Measurements from ENCODE around the gene GARS1. TPM values are rescaled to one million over a fixed set of nuclear protein-coding genes. Genes with fewer than 3 reads are reported as not detected.

The GARS1 gene
- total and polyA plus RNA-seq, 8 donors = 34.0 to 191 (median 43.0) TPM

DNA sequence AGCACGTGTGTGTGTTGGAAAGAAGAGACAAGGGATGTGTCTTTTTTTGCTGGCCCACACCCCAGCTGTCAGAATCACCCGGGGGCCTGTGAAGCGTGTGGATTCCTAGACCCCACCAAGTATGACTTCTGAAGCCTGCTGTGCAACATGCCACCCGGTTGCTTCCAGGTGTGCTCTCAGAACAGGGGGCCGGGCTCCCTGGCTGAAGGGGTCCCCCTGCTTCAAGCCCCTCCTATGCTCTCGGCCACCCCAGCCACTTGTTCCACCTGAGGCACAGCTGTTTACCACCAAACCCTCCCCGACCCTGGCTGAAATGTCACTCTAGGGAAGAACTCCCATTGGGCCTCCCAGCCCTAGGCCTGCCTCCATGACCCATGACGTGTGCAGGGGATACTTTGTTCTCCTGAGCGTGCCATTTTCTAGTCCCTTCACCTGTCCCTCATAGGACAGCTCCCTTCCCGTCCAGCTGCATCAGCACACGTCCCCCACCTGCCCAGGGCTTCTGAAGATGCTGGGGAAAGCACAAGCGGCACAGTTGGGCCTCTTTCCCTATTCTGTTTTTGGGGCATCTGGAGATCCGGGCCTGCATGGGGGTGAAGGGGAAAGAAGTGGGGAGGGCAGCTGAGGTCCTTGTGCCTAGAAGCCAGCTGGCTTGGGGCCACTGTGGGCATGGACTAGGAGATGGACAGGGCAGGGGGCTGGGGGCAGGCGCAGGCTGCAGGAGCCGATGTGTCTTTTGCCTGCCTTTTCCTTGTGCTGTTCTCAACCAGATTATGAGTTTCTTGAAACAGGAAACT, 54.3 kb downstream of the GARS1 start:
- H3K4me1 ChIP-seq = no peaks in the 10 kb centered on the region
- TF ChIP-seq, protein P1, sequence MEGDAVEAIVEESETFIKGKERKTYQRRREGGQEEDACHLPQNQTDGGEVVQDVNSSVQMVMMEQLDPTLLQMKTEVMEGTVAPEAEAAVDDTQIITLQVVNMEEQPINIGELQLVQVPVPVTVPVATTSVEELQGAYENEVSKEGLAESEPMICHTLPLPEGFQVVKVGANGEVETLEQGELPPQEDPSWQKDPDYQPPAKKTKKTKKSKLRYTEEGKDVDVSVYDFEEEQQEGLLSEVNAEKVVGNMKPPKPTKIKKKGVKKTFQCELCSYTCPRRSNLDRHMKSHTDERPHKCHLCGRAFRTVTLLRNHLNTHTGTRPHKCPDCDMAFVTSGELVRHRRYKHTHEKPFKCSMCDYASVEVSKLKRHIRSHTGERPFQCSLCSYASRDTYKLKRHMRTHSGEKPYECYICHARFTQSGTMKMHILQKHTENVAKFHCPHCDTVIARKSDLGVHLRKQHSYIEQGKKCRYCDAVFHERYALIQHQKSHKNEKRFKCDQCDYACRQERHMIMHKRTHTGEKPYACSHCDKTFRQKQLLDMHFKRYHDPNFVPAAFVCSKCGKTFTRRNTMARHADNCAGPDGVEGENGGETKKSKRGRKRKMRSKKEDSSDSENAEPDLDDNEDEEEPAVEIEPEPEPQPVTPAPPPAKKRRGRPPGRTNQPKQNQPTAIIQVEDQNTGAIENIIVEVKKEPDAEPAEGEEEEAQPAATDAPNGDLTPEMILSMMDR (IDR thresholded peaks at IDR 0.05) = no peak
- ATAC-seq (no peak), DNase-seq (peak in 2 of 6 donors; percentile 8), FAIRE-seq (no peak)
- no peak overlapping the region for H3K4me3 ChIP-seq
- H3K36me3 ChIP-seq = no peaks in the 10 kb centered on the region
- H3K27ac ChIP-seq = no peak overlapping the region
- intact Hi-C loops (cut with DNase I) = no loop called here
- no peaks in the 10 kb centered on the region for H3K27me3 ChIP-seq
- WGBS, 2 donors = 90 to 92% methylated on average over 15 of the region's 15 CpGs
- H3K9me3 ChIP-seq = no peaks in the 10 kb centered on the region

DNA sequence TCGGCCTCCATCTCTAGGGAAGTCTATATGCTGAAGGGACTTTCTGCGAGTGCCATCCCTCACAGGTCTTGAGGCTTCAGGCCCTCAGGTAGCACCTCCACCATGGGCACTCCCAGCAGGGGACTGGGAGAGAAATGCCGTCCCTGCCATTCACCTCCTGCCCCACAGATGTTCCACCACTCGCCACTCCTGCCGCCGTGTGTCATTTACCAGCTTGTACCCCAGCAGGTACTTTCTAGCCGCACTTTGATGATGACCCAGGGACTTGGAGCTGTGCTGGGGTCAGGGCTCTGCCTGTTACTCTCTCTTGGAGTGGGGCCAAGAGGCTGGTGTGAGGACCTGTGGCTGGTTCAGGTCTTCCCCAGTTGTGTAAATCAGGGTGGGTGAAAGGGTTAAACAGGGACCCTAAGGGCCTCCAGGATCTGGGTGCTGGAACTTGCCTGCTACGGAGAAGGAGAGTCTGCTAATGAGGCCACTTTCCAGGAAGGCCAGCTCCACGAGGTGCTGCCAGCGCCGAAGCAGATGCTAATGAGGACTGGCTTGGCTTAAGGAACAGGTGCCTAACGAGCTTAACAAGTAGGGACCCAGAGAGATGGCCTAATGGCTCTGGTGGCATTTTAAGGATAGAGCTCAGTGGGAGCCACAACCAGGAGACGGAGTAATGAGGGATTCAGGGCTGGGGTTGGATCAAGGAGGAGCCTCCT, 55.2 kb downstream of the GARS1 start:
- Histone ChIP-seq H3K9me3 (no peaks in the 10 kb centered on the region), H3K4me3 (no peak overlapping the region), H3K27me3 (no peaks in the 10 kb centered on the region), H3K4me1 (no peaks in the 10 kb centered on the region), H3K36me3 (no peaks in the 10 kb centered on the region), H3K27ac (no peak overlapping the region)
- TF ChIP-seq, protein P1 (IDR thresholded peaks at IDR 0.05) = no peak
- peak in 1 of 6 donors; percentile 10 for DNase-seq
- ATAC-seq = no peak
- no peak for FAIRE-seq
- intact Hi-C loops (cut with DNase I) = no loop called here
- WGBS, 2 donors = 90 to 93% methylated on average over 13 of the region's 13 CpGs

DNA sequence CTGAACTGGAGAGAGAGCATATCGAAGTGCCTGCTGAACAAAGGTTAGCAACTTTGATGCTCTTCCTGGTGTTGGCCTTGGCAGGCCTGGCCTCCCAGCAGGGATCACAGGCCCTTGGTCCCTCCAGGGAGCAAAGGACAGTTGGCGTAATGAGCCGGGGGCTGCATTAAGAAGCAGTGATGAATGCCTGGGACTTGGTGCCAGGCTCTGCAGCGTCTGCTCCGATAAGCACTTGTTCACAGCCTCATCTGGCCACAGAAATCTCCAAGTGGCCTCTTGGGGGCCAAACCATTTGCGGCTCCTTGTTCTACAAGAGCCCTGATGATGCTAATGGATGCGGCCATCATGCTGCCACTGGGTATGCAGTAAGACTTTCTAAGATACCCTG, 55.7 kb downstream of the GARS1 start:
- H3K4me1 ChIP-seq = no peaks in the 10 kb centered on the region
- WGBS, 2 donors = 83 to 88% methylated on average over 7 of the region's 7 CpGs
- intact Hi-C loops (cut with DNase I) = no loop called here
- H3K4me3 ChIP-seq = no peak overlapping the region
- no peak overlapping the region for H3K27ac ChIP-seq
- DNase-seq = peak in 2 of 6 donors; percentile 7 to 29
- FAIRE-seq = no peak
- TF ChIP-seq, protein P1 (IDR thresholded peaks at IDR 0.05) = no peak
- ATAC-seq = no peak
- no peaks in the 10 kb centered on the region for H3K9me3 ChIP-seq
- H3K27me3 ChIP-seq = no peaks in the 10 kb centered on the region
- H3K36me3 ChIP-seq = no peaks in the 10 kb centered on the region

DNA sequence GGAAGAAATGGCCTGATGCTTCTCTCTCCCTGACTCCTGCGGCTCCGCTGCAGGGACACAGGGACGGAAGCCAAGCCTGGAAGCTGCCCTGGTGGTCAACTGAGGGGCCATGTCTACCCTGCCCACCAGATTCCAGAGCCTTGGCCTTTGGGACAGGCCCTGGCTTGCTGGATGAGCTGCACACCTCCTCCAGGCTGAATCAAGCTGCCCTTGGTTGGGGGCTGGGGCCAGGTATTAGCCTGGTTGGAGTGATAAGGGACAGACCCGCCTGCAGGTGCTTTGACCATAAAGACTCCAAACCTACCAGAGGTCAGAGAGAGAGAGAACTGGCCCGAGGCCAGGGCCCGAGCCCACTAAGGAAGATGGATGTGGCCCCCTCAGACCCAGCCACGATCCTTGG, 57.5 kb downstream of the GARS1 start:
- DNase-seq (peak in 2 of 6 donors; percentile 8 to 38), ATAC-seq (no peak), FAIRE-seq (no peak)
- TF ChIP-seq, protein P1 (IDR thresholded peaks at IDR 0.05) = no peak
- H3K9me3 ChIP-seq = no peaks in the 10 kb centered on the region
- no peaks in the 10 kb centered on the region for H3K4me1 ChIP-seq
- intact Hi-C loops (cut with DNase I) = no loop called here
- WGBS, 2 donors = 80 to 85% methylated on average over 7 of the region's 7 CpGs
- no peak overlapping the region for H3K4me3 ChIP-seq
- no peaks in the 10 kb centered on the region for H3K27me3 ChIP-seq
- H3K36me3 ChIP-seq = no peaks in the 10 kb centered on the region
- H3K27ac ChIP-seq = no peak overlapping the region
